GM12874 (cell line): ENCODE measurements around the gene EXOC6B.

Source experiments
- CTCF ChIP-seq: IDR thresholded peaks from 2 replicates; pipeline ENCODE4 v1.5.1; 2011; ENCODE audit warnings: low read depth, mild to moderate bottlenecking, control low read depth, low read length, moderate library complexity; ENCODE audit not compliant: insufficient read depth

The EXOC6B gene

GRCh38 chr2:72427022-72427861 is 398.6 kb downstream of the EXOC6B start:
- no peak for TF ChIP-seq CTCF

DNA sequence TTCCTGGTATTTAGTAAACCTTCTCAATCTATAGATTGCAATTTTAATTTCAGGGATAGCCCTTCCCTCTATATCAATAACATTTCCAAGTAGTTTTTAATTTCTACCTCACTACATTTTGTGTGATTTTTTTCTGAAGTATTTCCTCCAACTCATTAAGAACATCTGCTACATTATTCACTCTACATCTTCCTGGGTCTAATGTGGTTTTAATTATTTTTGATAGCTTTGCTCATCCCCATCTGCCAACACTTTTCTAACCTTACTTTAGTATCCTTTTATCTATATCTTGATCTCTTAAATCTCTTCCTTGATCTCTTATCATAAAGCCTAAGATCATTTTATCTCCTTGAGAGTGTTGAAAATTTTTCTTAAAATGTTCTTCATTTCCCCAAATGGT is 399.8 kb downstream of the EXOC6B start:
- TF ChIP-seq CTCF = no peak

DNA sequence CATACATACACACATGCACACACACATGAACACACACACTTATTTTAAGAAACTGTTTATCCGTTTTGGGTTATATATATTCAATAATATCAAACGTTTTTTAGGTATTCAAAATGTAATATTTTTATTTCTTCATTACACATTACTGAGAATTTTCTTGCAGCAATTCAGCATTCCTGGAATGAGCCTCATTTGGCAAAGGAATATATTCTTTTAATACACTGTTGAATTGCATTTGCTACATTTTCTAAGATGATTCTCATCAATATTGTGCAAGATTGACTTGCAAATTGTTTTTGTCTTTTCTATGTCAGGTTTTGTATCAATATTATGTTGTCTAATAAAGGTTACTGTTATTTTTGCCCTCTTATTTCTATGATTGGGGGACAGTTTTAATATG is 402.1 kb downstream of the EXOC6B start:
- no peak for TF ChIP-seq CTCF

- TF ChIP-seq CTCF = no peak
Measured at GRCh38 chr2:72415781-72416475, 409.9 kb downstream of the EXOC6B start.

DNA sequence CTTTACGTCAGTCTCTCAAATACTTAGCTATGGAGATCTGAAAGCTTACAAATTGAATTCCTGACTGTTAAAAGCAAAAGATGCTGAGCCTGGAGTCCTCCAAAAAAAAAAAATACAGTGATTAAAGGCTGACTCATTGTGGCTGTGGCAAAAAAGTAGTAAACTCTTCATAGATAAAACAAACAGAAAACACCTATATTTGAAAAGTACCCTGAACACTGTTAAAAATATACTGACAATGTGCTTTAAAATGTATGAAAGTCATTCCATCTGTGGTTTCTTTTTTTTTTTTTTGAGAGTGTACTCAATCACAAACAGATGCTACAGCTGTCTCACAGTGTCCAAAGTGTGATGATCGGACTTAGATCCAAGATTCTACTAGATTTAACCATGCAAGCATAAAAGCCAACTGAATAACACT is 410.6 kb downstream of the EXOC6B start:
- no peak for TF ChIP-seq CTCF

DNA sequence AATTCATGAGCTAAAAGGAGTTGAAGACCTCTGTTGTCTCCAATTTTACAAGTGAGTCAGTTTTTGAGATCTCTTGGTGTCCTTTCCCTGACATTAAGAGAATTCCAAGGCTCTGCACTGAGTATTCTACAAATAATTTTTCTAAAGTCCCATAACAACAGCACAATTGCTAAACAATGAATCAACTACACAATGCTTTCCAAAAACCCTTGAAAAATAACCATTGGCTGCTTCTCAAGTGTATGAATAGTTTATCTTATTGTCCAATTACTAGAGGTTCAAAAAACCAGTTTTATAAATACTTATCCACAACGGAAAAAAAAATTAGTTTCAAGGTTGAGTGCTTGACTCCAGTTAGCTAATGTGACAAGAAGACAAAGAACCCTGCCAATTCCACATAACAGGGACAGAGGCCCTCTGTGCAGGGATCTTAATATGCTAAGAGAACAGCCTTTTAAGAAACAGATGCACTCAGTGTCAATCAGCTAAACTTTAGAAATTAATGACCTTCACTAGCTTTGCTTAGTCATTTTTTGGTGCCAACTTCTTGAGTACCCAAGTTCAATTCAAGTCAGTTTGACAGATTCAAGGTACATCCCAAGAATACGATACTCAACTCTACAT is 411.6 kb downstream of the EXOC6B start:
- no peak for TF ChIP-seq CTCF

GRCh38 chr2:72413716-72414115 is 412.1 kb downstream of the EXOC6B start:
- no peak for TF ChIP-seq CTCF
